ENCODE measurements around the gene PHACTR2.

The PHACTR2 gene

GRCh38 chr6:143724876-143725275 lies 47.1 kb downstream of the PHACTR2 start:
- DNase-seq = no peak
- no peak overlapping the region for H3K9ac ChIP-seq (ENCODE audit: low read depth, low read length)

DNA sequence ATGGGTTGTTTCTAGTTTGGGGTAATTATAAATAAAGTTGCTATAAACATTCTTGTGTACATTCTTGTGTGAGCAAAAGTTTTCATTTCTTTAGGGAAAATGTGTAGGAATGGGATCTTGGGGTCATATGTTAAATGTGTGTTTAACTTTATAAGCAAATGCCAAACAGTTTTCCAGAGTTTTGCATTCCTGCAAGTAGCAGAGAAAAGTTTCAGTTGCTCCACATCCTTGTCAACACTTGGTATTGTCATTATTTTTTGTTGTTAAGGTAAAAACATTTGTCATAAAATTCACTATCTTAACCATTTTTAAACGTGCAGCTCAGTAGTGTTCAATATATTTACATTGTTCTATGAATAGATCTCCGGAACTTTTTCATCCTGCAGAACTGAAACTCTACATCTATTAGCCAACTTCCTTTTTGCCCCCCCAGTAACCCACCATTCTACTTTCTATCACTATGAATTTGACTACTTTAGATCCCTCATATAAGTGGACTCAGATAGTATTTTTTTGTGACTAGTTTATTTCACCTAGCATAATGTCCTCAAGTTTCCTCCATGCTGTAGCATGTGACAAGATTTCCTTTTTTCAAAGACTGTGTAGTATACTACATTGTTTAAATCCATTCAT lies 48.4 kb downstream of the PHACTR2 start:
- Histone ChIP-seq H3K4me2 (ENCODE audit: insufficient read depth, low read length) (no peak overlapping the region), H3K4me1 (ENCODE audit: insufficient read depth, low read length) (no peaks in the 10 kb centered on the region), H3K9ac (ENCODE audit: low read depth, low read length) (no peak overlapping the region), H3K9me3 (ENCODE audit: insufficient read depth, low read length, severe bottlenecking) (no peaks in the 10 kb centered on the region), H3K4me3 (ENCODE audit: low read depth in 1 of 2, low read length in 2 of 2) (no peak overlapping the region), H4K20me1 (ENCODE audit: insufficient read depth, low read length) (no peaks in the 10 kb centered on the region), H3K36me3 (ENCODE audit: insufficient read depth, low read length) (no peaks in the 10 kb centered on the region), H3K27me3 (ENCODE audit: insufficient read depth, low read length, poor library complexity) (peaks cover 3% of the 10 kb centered on the region), H2AFZ (ENCODE audit: low read depth, low read length) (no peak overlapping the region), H3K27ac (ENCODE audit: low read length) (no peak overlapping the region), H3K79me2 (ENCODE audit: insufficient read depth, low read length) (no peaks in the 10 kb centered on the region)
- no peak for ATAC-seq (ENCODE audit: insufficient read depth, low read depth)
- no peak for DNase-seq
- no peak for TF ChIP-seq EZH2 (IDR thresholded peaks at IDR 0.05; ENCODE audit: borderline replicate concordance, low read depth, low read length, severe bottlenecking)
- TF ChIP-seq, protein P1, sequence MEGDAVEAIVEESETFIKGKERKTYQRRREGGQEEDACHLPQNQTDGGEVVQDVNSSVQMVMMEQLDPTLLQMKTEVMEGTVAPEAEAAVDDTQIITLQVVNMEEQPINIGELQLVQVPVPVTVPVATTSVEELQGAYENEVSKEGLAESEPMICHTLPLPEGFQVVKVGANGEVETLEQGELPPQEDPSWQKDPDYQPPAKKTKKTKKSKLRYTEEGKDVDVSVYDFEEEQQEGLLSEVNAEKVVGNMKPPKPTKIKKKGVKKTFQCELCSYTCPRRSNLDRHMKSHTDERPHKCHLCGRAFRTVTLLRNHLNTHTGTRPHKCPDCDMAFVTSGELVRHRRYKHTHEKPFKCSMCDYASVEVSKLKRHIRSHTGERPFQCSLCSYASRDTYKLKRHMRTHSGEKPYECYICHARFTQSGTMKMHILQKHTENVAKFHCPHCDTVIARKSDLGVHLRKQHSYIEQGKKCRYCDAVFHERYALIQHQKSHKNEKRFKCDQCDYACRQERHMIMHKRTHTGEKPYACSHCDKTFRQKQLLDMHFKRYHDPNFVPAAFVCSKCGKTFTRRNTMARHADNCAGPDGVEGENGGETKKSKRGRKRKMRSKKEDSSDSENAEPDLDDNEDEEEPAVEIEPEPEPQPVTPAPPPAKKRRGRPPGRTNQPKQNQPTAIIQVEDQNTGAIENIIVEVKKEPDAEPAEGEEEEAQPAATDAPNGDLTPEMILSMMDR (IDR thresholded peaks at IDR 0.05; ENCODE audit: borderline replicate concordance, extremely low read depth, low read length, poor library complexity, severe bottlenecking) = no peak

More at GRCh38 chr6:143724876-143725275, 47.1 kb downstream of the PHACTR2 start:
- Histone ChIP-seq H3K79me2 (ENCODE audit: insufficient read depth, low read length) (no peaks in the 10 kb centered on the region), H3K4me3 (ENCODE audit: low read depth in 1 of 2, low read length in 2 of 2) (no peak overlapping the region), H2AFZ (ENCODE audit: low read depth, low read length) (no peak overlapping the region), H4K20me1 (ENCODE audit: insufficient read depth, low read length) (no peaks in the 10 kb centered on the region), H3K27me3 (ENCODE audit: insufficient read depth, low read length, poor library complexity) (peaks cover 3% of the 10 kb centered on the region), H3K4me2 (ENCODE audit: insufficient read depth, low read length) (no peak overlapping the region), H3K9me3 (ENCODE audit: insufficient read depth, low read length, severe bottlenecking) (no peaks in the 10 kb centered on the region), H3K27ac (ENCODE audit: low read length) (no peak overlapping the region), H3K4me1 (ENCODE audit: insufficient read depth, low read length) (no peaks in the 10 kb centered on the region), H3K36me3 (ENCODE audit: insufficient read depth, low read length) (no peaks in the 10 kb centered on the region)
- TF ChIP-seq EZH2 (IDR thresholded peaks at IDR 0.05; ENCODE audit: borderline replicate concordance, low read depth, low read length, severe bottlenecking) = no peak
- TF ChIP-seq, protein P1 (IDR thresholded peaks at IDR 0.05; ENCODE audit: borderline replicate concordance, extremely low read depth, low read length, poor library complexity, severe bottlenecking) = no peak
- ATAC-seq (ENCODE audit: insufficient read depth, low read depth) = no peak

GRCh38 chr6:143727035-143727434 lies 49.3 kb downstream of the PHACTR2 start:
- no peaks in the 10 kb centered on the region for H4K20me1 ChIP-seq (ENCODE audit: insufficient read depth, low read length)
- no peaks in the 10 kb centered on the region for H3K36me3 ChIP-seq (ENCODE audit: insufficient read depth, low read length)
- H2AFZ ChIP-seq (ENCODE audit: low read depth, low read length) = no peak overlapping the region
- peaks cover 3% of the 10 kb centered on the region for H3K27me3 ChIP-seq (ENCODE audit: insufficient read depth, low read length, poor library complexity)
- no peaks in the 10 kb centered on the region for H3K79me2 ChIP-seq (ENCODE audit: insufficient read depth, low read length)
- H3K4me3 ChIP-seq (ENCODE audit: low read depth in 1 of 2, low read length in 2 of 2) = no peak overlapping the region
- DNase-seq (no peak), ATAC-seq (ENCODE audit: insufficient read depth, low read depth) (no peak)
- H3K27ac ChIP-seq (ENCODE audit: low read length) = no peak overlapping the region
- no peaks in the 10 kb centered on the region for H3K4me1 ChIP-seq (ENCODE audit: insufficient read depth, low read length)
- no peak overlapping the region for H3K4me2 ChIP-seq (ENCODE audit: insufficient read depth, low read length)
- no peaks in the 10 kb centered on the region for H3K9me3 ChIP-seq (ENCODE audit: insufficient read depth, low read length, severe bottlenecking)
- TF ChIP-seq, protein P1 (IDR thresholded peaks at IDR 0.05; ENCODE audit: borderline replicate concordance, extremely low read depth, low read length, poor library complexity, severe bottlenecking) = no peak
- no peak for TF ChIP-seq EZH2 (IDR thresholded peaks at IDR 0.05; ENCODE audit: borderline replicate concordance, low read depth, low read length, severe bottlenecking)
- H3K9ac ChIP-seq (ENCODE audit: low read depth, low read length) = no peak overlapping the region
